ENCODE measurements around the gene SEC14L2. TPM values are rescaled to one million over a fixed set of nuclear protein-coding genes. Genes with fewer than 3 reads are reported as not detected.

Gene SEC14L2
- total and polyA plus RNA-seq, 2 of the 4 experiments (the other 2 are of a cell fraction): 38.7 to 54.8 TPM

GRCh38 chr22:30416837-30417236, 20.0 kb downstream of the SEC14L2 start:
- no peak overlapping the region for H2BK20ac ChIP-seq (ENCODE audit: low read depth, low read length)
- DNase-seq: no peak
- no peaks in the 10 kb centered on the region for H3K9me3 ChIP-seq (ENCODE audit: control insufficient read depth, insufficient read depth, low read length)
- H4K5ac ChIP-seq (ENCODE audit: low read depth, low read length): no peak overlapping the region
- peaks cover 14 to 52% of the 10 kb centered on the region in 2 experiments for H3K79me1 ChIP-seq (ENCODE audit: low read depth in 1 of 2, low read length in 2 of 2)
- H3K9me1 ChIP-seq (ENCODE audit: insufficient read depth, low read length): peaks cover 14% of the 10 kb centered on the region
- H4K91ac ChIP-seq (ENCODE audit: insufficient read depth, low read depth, low read length): no peak overlapping the region
- H3K4ac ChIP-seq (ENCODE audit: low read depth, low read length): no peak overlapping the region
- no peak for TF ChIP-seq SMC3 (IDR thresholded peaks at IDR 0.05; ENCODE audit: low read depth, low read length)
- TF ChIP-seq MAFK (IDR thresholded peaks at IDR 0.05; ENCODE audit: low read depth, low read length): peak; percentile 91
- TF ChIP-seq NFE2L2 (IDR thresholded peaks at IDR 0.05; ENCODE audit: low read depth, low read length): no peak
- no peak overlapping the region for H3K23ac ChIP-seq (ENCODE audit: low read depth, low read length)
- no peak overlapping the region for H3K9ac ChIP-seq (ENCODE audit: low read depth, low read length)
- H3K18ac ChIP-seq (ENCODE audit: low read depth, low read length): no peak overlapping the region
- H3K4me3 ChIP-seq (ENCODE audit: insufficient read depth, low read depth, low read length): no peak overlapping the region
- H2BK5ac ChIP-seq (ENCODE audit: low read depth, low read length, poor library complexity, severe bottlenecking): peak overlapping the region; percentile 59
- ChIA-PET CTCF (no interaction called here), POLR2A (ENCODE audit: unreplicated experiment) (no interaction called here)
- WGBS, 2 experiments (ENCODE audit: extremely low coverage in 2 of 2, insufficient read length in 1 of 2): no CpG with 5 or more reads among the region's 1 CpG
- peaks cover 41% of the 10 kb centered on the region for H3K36me3 ChIP-seq (ENCODE audit: control insufficient read depth, insufficient read depth, low read length)
- intact Hi-C loops (cut with micrococcal nuclease): no loop called here
- in situ Hi-C loops (cut with MboI; ENCODE audit: low sequenced_read_pairs): no loop called here
- no peak overlapping the region for H3K4me2 ChIP-seq (ENCODE audit: low read depth, low read length)
- no peak overlapping the region for H2AFZ ChIP-seq (replicated peaks; ENCODE audit: low read length, poor library complexity)
- no peaks in the 10 kb centered on the region for H3K27me3 ChIP-seq (ENCODE audit: control insufficient read depth, insufficient read depth, low read length)
- no peak overlapping the region; the same call in 1 of the 2 replicates for H3K14ac ChIP-seq (replicated peaks; ENCODE audit: low read depth, low read length)
- no peaks in the 10 kb centered on the region for H4K20me1 ChIP-seq (ENCODE audit: insufficient read depth, low read length)
- BruUV-seq (replicated peaks): no TSS peak
- dilution Hi-C loops (cut with HindIII; ENCODE audit: low sequenced_read_pairs, unreplicated experiment): no loop called here
- H3K27ac ChIP-seq (ENCODE audit: insufficient read depth, low read length): no peak overlapping the region
- no peak overlapping the region for H2AK5ac ChIP-seq (ENCODE audit: low read depth, low read length)
- H2BK15ac ChIP-seq (ENCODE audit: low read depth, low read length): no peak overlapping the region
- H4K8ac ChIP-seq (ENCODE audit: low read depth in 2 of 2, low read length in 2 of 2): no peak overlapping the region
- ATAC-seq (ENCODE audit: low read depth): no peak
- no peak overlapping the region for H3K56ac ChIP-seq (ENCODE audit: extremely low read depth, insufficient read depth, low read length)
- H2BK120ac ChIP-seq (ENCODE audit: low read depth, low read length): no peak overlapping the region
- H3K4me1 ChIP-seq (ENCODE audit: control insufficient read depth, insufficient read depth, low read length): peaks cover 13% of the 10 kb centered on the region
- no peak overlapping the region for H2AK9ac ChIP-seq (replicated peaks; ENCODE audit: low read depth, low read length, poor library complexity)
